ENCODE data around the gene KRTAP10-11.

DNA sequence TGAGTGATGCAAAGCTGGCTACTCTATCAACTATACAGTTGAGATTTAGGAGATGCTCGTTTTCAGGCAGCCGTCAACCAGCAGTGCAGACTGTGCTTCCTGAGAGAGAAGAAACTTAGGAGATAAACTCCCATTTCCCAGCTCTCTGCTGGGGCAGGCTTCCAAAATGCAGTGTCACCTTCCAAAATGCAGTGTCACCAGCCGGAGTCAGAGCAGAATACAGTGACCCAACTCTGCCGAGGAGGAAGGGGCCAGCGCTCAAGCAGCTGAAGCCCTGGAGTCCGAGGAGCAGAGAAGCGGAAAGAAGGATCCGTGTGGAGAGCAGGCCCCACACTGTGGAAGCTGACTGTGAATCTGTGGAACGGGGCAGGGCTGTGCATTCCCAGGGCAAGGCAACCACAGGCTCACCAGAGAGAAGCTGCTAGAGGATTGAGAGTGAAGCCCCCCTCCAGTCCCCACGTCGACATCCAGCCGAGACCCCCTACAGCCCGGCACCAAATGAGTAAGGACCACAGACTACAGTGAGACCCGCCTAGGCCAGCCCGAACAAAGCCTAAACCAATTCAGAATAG is 36.5 kb downstream of the KRTAP10-11 start:
- TF ChIP-seq CTCF (IDR thresholded peaks at IDR 0.05) (no peak), POLR2A (IDR thresholded peaks at IDR 0.05) (no peak)
